Activated T-cell treated with anti-CD3 and anti-CD28 coated beads for 48 hours (primary cell): ENCODE data around the gene EXOC6B.

Experiments
- DNase-seq: peaks from one replicate; pipeline ENCODE4 v3.0.0-alpha.2; 2020; ENCODE audit warnings: low read depth

EXOC6B gene

DNA sequence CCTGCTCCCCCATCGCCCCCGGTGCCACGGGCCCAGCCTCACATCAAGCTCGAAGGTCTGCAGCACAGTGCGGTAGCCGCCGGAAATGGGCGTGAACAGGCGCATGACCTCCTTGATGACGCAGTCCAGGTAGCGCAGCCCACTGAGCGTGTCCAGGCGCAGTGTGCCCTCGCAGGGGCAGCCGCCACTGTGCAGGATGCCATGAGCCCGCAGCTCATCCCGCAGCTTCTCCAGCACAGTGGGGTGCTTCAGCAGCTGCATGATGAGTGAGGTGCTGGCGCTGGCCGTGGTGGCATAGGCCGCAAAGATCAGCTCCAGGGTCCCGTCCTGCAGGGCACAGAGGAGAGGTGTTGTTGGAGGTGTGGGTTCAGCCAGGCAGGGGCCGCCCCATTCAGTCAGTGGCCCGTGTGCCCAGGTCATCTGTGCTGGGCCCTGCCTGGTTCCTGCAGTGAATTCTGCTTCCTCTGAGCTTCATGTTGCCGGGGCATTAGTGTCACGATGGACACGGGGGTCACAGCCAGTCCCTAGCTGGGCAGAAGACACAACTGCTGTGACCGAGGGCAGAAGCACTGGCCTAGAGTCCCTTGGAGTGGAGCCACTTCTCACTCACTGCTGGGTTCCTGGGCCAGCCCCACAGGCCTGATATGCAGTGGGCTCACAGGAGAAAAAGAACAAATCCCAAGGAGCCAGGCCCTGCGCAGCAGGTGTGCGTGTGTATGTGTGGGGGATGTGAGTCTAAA lies 692.7 kb downstream of the EXOC6B start:
- DNase-seq = no peak

DNA sequence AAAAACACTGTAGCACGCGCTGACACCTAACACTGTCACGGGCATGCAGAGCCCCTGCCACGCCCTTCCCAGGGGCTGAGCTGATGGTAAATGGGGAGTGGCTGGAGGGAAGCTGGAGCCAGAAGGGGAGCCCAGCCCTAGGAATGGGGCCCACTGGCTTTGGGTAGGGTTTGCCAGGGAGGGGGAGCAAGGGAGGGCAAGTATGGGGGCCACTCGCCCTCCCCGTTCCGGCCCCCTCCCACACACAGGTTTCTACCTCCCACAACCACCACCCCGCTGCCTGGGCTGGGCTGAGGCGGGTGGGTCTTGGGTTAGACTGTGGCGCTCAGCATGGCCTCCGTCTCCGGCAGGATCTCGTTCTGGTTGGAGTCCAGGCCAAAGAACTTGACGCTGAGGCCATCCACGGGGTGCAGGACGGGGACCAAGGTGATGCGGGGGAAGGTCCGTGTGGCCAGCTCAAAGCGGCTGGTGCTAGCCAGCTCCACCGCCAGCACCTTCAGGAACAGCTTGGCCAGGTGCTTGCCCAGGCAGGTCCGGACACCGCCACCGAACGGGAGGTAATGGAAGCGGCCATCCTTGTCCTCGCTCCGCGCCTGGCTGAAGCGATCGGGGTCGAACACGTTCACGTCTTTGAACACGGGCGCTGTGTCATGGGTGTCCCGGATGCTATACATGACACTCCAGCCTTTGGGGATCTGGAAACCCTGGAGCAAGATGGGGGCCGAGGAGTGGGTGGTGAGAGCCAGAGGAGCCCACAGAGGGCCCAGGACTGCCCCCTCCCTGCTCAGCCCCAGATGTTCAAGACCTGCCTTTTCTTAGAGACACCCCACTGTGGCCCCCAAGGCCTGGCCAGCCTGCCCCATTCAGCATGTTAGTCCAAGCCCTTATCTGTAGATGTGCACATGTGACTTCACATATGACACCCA lies 693.7 kb downstream of the EXOC6B start:
- no peak for DNase-seq

GRCh38 chr2:72131371-72131891 lies 694.4 kb downstream of the EXOC6B start:
- no peak for DNase-seq

DNA sequence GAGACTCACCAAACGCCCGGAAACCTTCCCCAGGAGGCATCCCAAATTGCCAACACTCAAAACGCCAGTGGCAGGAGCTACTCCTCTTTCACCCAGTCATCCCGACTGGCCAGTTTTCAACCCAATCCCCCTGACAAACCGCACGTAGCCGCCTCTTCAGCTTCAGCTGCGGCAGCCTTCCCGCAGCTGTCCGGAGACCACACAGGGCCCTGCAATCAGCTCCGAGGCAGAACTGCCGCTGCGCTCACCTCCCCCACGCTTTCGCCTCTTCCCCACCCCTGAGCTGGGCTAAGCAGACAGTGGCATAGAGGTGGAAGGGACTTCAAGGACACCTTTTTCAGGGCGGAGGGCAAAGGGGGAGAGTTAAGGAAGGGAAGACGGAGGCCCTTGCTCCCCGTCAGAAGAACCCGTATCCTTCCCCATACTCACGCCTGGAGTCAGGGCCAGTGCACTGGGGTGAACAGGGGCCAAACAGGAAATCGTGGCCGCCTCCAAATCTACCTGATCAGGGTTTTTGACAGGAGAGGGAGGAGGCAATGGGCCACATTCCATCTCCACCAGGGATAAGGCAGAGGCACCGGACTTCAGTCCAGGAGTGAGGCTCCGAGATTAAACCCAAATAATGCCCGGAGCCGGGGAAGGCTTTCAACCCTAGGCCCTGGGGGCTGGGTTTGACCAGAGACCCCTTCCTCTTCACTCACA lies 695.0 kb downstream of the EXOC6B start:
- no peak for DNase-seq

- no peak for DNase-seq
Observed at GRCh38 chr2:72129681-72130340, 696.0 kb downstream of the EXOC6B start.

GRCh38 chr2:72128843-72129227 lies 697.0 kb downstream of the EXOC6B start:
- DNase-seq = no peak

DNA sequence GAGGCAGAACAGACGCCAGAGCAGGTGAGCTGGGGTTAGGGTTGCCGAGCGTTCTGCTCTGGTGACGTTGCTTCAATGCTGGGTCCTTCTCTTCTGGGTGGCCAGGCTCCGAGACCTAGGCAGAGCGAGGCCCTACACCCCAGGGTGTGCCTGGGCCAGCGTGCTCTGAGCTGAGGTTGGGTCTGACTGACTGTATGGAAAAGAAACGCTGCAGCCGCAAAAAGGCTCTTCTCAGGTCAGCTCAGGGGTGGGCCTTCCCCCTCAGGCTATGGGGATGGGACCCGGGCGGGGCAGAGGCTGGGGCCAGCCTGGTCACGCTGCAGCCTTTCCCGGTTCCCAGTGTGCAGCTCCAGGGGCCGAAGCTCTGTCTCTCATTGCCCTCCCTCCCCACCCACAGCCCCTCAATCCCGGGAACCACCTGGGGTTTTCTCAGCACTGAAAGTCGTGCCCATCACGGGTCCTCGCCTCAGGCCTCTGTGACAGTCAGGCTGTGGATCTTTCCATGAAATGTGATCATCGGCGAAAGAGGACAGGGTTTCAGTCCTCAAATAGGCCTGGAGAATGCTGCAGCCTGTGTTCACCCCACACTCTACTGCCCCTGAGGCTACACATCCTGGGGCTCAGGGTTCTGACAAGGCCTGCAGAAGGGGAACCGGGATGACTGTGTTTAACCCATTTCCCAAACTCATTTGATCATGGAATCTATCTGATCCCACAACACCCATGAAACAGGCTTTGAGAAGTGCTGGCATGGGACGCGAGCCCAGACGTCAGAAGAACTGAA lies 697.6 kb downstream of the EXOC6B start:
- DNase-seq = no peak

DNA sequence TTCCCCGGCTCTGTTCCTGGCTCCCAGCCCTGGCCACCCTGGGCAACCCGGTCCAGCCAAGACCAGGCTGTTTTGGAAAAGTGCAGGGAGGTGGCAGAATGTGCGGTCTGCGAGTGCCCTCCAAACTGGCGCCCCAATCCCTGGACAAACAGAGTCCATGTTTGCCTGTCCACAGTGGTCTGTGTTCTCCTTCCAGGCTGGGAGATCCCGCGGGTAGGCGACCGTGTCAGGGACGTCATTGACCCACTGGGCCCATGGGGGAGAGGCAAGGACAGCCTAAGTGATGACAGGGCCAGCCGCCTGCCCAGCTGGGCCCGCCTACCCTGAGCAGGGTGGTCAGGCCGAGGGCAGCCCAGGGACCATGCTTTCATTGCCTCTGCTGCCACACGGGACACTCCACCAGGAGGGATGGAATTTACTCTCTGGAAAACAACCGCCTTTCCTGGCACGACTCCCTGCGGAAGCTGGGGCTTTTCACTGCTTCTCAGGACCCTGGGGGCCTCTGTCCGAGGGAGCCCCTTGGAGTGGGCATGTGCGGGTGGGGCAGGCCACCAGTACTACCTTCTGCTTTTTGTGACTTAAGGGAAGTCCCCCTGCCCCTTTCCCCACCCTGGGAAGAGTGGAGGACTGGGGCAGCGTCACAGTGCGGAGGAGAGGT lies 698.3 kb downstream of the EXOC6B start:
- no peak for DNase-seq

DNA sequence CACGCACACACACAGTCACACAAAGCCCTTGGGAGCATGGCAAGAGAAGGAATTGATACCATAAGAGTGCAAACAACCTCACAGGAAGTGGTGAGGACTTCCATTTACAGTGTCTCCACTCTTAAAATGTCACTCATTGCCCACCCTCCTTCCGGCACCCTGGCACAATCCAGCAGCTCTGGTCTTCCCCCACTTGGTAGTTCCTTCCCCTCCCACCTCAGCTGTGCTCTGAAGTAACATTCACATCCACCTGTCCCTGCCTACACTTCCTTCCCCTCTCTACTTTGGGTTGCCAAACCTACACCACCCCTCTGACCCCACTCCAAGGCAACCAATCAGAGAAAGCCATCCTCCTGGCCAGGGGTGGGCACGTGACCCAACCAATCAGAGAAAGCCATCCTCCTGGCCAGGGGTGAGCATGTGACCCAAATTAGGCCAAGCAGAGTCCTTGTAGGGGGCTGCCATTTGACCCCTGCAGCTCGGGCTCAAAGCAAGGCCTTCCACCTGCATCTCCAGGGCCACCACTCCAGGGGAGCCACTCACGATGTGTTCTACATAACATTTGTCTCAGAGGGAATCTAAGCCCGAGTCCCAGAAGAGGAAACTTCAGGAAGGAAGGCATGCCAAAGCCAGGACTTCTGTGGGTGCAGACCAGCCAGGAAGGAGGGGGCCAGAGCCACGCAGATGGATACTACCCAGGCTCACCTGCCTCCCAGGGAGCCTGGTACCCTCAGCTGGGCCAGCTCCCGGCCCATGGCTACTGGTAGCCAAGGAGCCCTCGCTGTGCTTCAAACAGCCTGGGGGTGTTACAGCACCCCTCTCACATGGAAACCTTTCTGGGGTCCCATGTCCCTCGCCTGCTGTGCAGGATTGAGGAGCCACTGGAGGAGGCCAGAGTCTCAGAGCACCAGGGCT lies 699.4 kb downstream of the EXOC6B start:
- no peak for DNase-seq
